Activated T-cell treated with anti-CD3 and anti-CD28 coated beads for 4 hours (primary cell): ENCODE data around the gene LEPR.
A peak's percentile ranks its signal among the peaks of the same experiment; 100 is the strongest.

Experiments
- DNase-seq: peaks from one replicate; pipeline ENCODE4 v3.0.0-alpha.2; 2020

Gene LEPR

DNA sequence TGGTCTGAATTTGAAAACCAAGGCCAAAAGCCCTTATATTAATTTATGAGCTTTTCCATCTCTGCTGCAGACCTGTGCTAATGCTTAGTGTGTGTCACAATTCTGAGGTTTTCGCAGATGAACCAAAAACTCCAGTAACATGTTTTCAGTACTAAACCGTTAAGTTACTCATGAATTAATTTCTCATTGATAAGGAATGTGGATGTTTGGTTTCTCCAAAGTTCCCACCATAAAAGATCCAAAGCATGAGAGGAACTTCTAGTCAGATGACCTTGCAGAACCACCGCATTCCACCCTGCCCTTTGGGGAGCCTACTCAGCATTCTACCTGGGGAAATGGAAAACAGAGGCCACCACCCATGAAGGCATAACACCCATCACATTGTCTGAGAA lies 7.5 kb upstream of the LEPR start:
- no peak for DNase-seq

- no peak for DNase-seq
These were observed 5.9 kb upstream of the LEPR start for GRCh38 chr1:65414538-65414937.

- no peak for DNase-seq
These were observed 3.7 kb upstream of the LEPR start for GRCh38 chr1:65416767-65417166.

GRCh38 chr1:65417729-65418128 lies 2.7 kb upstream of the LEPR start:
- no peak for DNase-seq

- no peak for DNase-seq
These were observed 1.8 kb upstream of the LEPR start for GRCh38 chr1:65418522-65419185.

GRCh38 chr1:65419681-65420589 lies 533 bp upstream of the LEPR start:
- peak; percentile 98 for DNase-seq

DNA sequence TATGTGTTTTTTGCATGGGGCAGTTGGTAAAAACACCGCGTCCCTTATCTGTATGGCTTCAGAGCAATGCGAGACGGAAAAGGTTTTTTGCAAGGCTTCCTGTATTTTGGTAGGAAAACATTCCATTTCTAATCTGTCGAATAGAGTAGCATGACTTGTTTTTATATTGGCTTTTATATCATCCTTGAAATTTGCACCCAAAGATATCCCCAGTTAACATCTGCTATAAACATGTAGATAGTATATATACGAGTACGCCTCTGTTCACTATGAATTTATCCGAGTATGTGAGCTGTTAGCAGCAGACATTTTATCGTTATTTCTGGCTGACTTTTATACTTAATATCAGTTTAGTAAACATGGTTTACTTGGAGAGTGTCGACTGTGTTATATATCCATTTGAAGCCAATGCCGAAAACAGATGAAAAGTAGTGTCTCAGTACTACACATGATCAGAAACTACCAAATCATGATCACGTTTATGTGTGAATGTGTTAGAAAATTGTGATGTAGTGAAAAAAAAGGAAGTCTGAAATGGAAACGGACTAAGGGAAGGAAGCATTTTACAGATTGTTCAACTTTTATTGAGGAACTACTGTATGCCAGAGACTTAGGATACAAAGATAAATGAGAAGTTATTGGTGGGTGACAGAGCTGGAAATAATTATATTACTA lies 1.0 kb downstream of the LEPR start:
- no peak for DNase-seq

GRCh38 chr1:65422241-65423203 lies 2.1 kb downstream of the LEPR start:
- DNase-seq: no peak

GRCh38 chr1:65423884-65424572 lies 3.6 kb downstream of the LEPR start:
- DNase-seq: no peak

GRCh38 chr1:65424573-65424889 lies 4.1 kb downstream of the LEPR start:
- DNase-seq: no peak

GRCh38 chr1:65425006-65425405 lies 4.5 kb downstream of the LEPR start:
- no peak for DNase-seq

DNA sequence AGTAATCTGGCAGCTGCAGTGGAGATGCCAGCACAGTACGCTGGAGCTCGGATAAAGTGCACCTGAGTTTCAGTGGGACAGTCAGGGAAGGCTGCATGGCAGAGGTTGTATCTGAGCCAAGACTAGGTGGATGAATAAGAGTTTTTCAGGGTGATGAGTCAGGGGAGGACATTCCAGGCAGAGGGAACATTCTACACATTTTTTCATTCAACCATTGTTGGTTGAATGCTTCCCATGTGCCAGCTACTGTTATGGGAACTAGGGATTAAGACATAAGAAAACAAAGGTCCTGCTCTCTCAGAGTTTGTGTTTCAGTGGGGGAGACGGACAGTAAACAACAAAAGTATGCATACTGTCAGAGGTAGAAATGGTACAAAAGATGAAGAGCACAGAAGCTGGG lies 5.2 kb downstream of the LEPR start:
- DNase-seq: no peak

DNA sequence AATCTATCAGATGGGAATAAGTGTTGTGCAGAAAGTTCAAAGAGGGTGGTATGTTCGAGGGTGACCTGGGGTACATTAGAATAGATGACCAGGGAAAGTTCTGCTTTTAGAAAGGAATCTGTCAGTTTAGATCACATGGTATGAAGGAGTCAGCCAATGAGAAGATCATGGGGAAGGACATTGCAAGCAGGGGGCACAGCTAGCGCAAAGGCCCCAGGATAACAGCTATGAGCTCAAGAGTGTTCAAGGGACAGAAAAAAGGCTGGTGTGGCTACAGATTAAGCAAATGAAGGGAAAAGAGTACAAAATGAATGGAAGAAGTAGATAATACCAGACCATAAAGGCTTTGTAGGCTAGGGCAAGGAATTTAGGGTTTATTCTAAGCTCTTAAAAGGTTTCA lies 8.6 kb downstream of the LEPR start:
- no peak for DNase-seq

GRCh38 chr1:65429806-65430205 lies 9.3 kb downstream of the LEPR start:
- no peak for DNase-seq

GRCh38 chr1:65431111-65431705 lies 10.7 kb downstream of the LEPR start:
- DNase-seq: no peak

DNA sequence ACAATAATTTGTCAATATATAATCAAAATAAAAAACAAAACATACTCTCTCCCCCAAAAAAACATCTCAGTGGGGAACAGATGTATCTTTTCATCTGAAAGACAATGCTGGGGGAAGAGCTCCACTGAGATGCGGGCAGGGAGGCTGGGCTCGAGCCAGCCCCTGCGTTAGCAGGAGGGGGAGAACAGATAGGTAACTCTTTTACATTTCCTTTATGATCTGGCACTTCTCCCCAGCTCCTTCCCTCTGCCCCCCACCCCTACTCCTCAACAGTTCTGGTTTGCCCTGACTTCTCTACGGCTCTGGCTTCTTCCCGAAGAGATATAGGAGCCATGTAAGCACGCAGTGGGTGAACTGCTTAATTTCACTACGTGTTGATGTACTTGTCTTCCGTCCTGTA lies 12.4 kb downstream of the LEPR start:
- DNase-seq: no peak

GRCh38 chr1:65434255-65434654 lies 13.8 kb downstream of the LEPR start:
- no peak for DNase-seq

DNA sequence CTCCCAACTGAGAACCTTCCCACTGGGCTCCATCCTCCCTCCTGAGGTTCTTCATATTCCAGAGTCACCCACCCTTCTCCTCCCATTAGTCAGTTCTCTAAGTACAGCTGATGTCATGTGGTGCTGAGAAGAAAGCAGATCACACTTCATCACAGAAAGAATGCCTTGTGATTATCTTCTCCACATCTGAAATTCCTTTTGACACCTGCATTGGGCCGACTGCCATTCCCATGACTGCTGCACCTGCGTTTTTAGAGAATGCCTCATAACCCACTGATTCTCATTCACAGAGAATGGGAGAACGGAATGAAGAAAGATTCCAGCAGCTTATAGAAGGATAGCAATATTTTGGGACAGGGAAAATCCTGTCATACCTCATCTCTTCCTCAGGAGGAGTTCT lies 14.3 kb downstream of the LEPR start:
- no peak for DNase-seq

DNA sequence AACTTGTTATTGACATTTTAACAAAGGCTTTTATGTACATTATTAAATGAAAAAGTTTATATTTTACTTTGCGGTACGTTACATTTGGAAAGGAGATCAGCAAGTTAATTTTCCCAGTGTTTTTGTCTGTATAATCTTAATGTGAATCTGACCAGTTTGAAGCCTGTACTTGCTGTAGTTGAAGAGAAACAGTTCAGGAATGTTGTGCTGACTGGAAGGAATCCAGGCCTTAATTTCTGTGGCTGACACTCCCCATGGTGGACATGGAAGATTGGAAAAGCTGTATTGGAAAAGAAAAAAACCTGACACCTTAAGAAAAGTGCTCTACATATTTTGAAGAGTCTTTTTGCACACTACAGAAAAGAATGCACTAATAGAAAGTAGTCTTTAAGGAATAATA lies 15.5 kb downstream of the LEPR start:
- no peak for DNase-seq

DNA sequence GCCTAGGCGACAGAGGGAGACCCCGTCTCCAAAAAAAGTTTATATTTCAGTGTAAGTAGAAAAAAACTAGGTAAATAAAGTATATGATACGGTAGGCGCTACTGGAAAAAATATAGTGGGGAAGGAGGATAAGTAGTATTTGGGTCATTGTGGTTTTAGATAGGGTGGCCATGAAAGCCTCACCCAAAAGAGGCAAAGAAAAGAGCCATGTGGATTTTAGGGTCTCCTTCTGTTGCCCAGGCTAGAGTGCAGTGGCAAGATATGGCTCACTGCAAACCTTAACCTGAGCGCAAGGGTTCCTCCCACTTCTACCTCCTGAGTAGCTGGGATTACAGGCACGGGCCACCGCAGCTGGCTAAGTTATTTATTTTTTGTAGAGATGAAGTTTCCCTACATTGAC lies 17.1 kb downstream of the LEPR start:
- no peak for DNase-seq

GRCh38 chr1:65440322-65440900 lies 19.9 kb downstream of the LEPR start:
- no peak for DNase-seq
